GM10847 (cell line): ENCODE results near the gene TPSG1.

Source experiments
- POLR2A ChIP-seq: IDR thresholded peaks from 2 replicates; pipeline ENCODE4 v1.6.1; 2011; ENCODE audit not compliant: insufficient read length; ENCODE audit errors: extremely low read depth

The TPSG1 gene

DNA sequence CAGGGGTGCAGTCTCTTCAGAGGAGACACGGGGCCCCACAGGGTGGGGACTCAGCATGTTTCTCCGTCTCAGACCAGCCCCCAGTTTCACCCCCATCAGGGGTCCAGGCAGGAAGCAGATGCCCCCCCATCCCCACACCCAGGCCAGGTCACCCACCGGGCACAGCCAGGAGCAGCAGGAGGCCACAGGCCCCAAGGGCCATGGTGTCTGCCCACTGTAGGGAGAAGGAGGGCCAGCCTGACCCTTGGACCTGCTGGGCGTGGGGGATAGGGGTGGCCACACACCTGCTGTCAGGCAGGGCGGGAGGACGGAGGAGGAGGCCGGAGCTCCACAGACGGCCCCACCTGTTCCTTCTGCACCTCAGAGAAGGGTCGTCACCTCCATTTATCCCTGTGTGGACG is at the start of gene TPSG1:
TPSG1 (minus strand) TSS at position 218 of the 401 bp plus-strand sequence; CDS start at position 202, 16 bp downstream.
- no peak for TF ChIP-seq POLR2A

- TF ChIP-seq POLR2A, result no peak
Measured at GRCh38 chr16:1274767-1275166, 49.7 kb upstream of the TPSG1 start.

- no peak for TF ChIP-seq POLR2A
Measured at GRCh38 chr16:1273816-1274215, 48.7 kb upstream of the TPSG1 start.

- no peak for TF ChIP-seq POLR2A
Measured at GRCh38 chr16:1272453-1273198, 47.6 kb upstream of the TPSG1 start.

- no peak for TF ChIP-seq POLR2A
Measured at GRCh38 chr16:1271380-1271723, 46.3 kb upstream of the TPSG1 start.

DNA sequence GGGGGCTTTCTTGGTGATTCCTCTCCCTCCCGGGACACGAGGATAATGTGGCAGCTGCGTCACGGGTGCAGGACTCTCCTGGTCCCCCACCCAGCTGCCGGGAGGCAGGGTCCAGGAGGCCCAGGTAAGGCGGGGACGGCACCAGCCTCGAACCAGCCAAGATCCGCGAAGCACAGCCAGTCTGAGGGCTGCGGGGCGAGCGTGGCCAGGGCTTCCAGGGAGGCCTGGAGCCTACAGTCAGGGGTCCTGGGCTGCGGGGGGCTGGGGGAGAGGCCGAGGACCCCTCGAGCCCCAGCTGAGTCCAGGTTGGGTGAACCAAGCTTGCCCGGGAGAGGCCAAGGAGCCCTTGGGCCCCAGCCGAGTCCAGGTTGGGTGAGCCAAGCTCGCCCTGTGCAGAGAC is 40.8 kb upstream of the TPSG1 start:
- TF ChIP-seq POLR2A, result no peak

- no peak for TF ChIP-seq POLR2A
Measured at GRCh38 chr16:1265090-1265630, 40.1 kb upstream of the TPSG1 start.

DNA sequence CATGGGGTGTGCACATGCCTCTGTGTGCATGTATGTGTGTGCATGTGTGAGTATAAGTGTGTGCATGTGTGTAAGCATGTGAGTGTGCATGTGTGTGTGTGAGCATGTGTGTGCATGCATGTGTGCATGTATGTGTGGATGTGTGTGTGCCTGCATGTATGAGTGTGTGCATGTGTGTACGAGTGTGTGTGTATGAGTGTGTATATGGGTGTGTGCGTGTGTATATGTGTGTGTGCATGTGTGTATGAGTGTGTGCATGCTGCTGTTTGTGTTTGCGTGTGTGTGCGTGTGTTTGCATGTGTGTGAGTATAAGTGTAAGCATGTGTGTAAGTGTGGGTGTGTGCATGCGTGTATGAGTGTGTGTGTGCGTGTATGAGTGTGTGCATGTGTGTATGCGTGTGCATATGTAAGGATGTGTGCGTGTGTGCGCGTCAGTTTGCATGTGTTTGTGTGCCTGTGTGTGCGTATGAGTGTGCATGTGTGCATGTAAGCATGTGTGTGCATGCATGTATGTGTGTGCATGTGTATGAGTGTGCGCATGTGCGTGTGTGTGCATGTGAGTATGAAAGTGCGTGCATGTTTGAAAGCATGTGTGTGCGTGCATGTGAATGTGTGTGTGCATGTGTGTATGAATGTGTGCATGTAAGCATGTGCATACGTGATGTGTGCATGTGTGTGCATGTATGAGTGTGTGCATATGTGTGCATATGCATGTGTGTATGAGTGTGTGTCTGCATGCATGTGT is 39.4 kb upstream of the TPSG1 start:
- TF ChIP-seq POLR2A, result no peak

GRCh38 chr16:1263591-1264344 is 38.7 kb upstream of the TPSG1 start:
- TF ChIP-seq POLR2A, result no peak

DNA sequence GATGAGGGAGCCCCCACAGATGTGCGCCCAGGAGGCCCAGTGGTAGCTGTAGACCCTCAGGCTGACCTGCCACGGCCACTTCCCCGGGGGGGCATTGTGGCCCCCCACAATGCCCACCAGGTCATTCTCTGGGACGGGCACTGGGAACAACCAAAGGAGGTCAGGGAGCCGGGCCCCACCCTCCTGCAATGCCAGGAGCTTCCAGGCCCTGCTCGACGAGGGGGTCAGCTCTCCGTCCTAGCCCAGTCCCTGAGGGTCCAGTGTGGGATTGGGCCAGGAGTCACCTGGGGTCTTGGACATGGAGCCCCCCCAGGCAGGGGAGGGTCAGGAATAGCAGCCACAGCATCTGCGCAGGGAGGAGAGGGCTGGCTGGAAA is 37.8 kb upstream of the TPSG1 start:
- no peak for TF ChIP-seq POLR2A

GRCh38 chr16:1262210-1262845 is 37.3 kb upstream of the TPSG1 start:
- TF ChIP-seq POLR2A, result no peak

GRCh38 chr16:1261131-1261892 is 36.2 kb upstream of the TPSG1 start:
- TF ChIP-seq POLR2A, result no peak

- TF ChIP-seq POLR2A, result no peak
Measured at GRCh38 chr16:1260101-1260680, 35.1 kb upstream of the TPSG1 start.

GRCh38 chr16:1259760-1260068 is 34.6 kb upstream of the TPSG1 start:
- TF ChIP-seq POLR2A, result no peak

- no peak for TF ChIP-seq POLR2A
Measured at GRCh38 chr16:1258906-1259759, 34.1 kb upstream of the TPSG1 start.
